Kidney epithelial cell (primary cell): ENCODE data around the gene C4orf50. TPM values are rescaled to one million over a fixed set of nuclear protein-coding genes. Genes with fewer than 3 reads are reported as not detected.

Source experiments
- DNase-seq: peaks from one replicate; pipeline ENCODE4 v3.0.0-alpha.2; 2010; ENCODE audit warnings: low read depth
- H3K27me3 ChIP-seq: 2 replicates; pipeline ENCODE4 v1.6.0; 2011; ENCODE audit warnings: low read length; ENCODE audit not compliant: control insufficient read depth, insufficient read depth
- H3K36me3 ChIP-seq: 2 replicates; pipeline ENCODE4 v1.5.1; 2011; ENCODE audit warnings: low read length; ENCODE audit not compliant: control insufficient read depth, insufficient read depth
- H3K4me3 ChIP-seq: 2 replicates; pipeline ENCODE4 v1.5.1; 2011; ENCODE audit warnings: low read depth, mild to moderate bottlenecking, control low read depth, low read length
- total RNA-seq: library from RNA; depleted of rRNA; stranded (reverse); fragments of >200 nt; gene quantifications from 2 replicates; pipeline ENCODE4 v1.2.3, GENCODE V29; 2015
- TF ChIP-seq, protein P1 (sequence below): IDR thresholded peaks from 2 replicates; pipeline ENCODE4 v1.5.1; 2011; ENCODE audit warnings: mild to moderate bottlenecking, moderate library complexity, low read length, control low read depth, inconsistent platforms; ENCODE audit not compliant: insufficient read depth, poor library complexity, severe bottlenecking

Gene C4orf50
- total RNA-seq: not detected in 2 replicates

GRCh38 chr4:6018331-6018730 lies at the start of gene C4orf50:
C4orf50 (minus strand) TSS chr4:6018431.
- Histone ChIP-seq H3K27me3 (peaks cover 2% of the 10 kb centered on the region), H3K4me3 (no peak within 1 kb of the TSS), H3K36me3 (no peaks in the 10 kb centered on the region)
- TF ChIP-seq, protein P1, sequence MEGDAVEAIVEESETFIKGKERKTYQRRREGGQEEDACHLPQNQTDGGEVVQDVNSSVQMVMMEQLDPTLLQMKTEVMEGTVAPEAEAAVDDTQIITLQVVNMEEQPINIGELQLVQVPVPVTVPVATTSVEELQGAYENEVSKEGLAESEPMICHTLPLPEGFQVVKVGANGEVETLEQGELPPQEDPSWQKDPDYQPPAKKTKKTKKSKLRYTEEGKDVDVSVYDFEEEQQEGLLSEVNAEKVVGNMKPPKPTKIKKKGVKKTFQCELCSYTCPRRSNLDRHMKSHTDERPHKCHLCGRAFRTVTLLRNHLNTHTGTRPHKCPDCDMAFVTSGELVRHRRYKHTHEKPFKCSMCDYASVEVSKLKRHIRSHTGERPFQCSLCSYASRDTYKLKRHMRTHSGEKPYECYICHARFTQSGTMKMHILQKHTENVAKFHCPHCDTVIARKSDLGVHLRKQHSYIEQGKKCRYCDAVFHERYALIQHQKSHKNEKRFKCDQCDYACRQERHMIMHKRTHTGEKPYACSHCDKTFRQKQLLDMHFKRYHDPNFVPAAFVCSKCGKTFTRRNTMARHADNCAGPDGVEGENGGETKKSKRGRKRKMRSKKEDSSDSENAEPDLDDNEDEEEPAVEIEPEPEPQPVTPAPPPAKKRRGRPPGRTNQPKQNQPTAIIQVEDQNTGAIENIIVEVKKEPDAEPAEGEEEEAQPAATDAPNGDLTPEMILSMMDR: no peak
- no peak for DNase-seq

DNA sequence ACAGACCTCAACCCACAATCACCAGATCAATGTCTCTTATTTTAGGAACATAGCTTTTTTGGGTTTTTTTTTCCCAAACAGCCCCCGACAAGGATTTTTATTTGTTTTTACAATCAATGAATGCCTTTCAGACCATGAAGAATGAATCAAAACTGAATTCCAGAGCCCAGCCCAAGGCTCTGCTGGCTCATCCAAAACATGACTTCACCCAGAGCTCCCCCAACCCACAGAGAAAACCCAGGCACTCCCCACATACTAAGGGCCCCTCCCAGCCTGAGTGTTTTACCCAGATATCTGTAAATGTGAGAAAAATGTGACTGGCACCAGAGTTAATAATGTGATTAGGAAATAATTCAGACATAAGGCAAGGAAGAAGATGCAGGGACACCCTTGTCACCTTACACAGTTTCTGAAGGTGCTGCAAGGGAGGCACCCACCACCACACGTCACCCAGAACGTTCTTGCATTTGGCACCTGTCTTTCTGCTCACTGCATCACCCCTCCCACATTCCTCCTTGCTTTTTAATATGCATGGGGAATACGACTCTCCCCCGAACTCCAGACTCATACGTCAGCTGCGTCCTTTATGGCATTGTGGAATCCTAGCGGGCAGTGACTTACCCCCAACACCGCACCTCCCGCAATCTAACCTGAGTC lies 47.8 kb upstream of the C4orf50 start:
- TF ChIP-seq, protein P1: no peak
- no peaks in the 10 kb centered on the region for H3K27me3 ChIP-seq
- no peaks in the 10 kb centered on the region for H3K36me3 ChIP-seq
- no peak overlapping the region for H3K4me3 ChIP-seq
- no peak for DNase-seq

DNA sequence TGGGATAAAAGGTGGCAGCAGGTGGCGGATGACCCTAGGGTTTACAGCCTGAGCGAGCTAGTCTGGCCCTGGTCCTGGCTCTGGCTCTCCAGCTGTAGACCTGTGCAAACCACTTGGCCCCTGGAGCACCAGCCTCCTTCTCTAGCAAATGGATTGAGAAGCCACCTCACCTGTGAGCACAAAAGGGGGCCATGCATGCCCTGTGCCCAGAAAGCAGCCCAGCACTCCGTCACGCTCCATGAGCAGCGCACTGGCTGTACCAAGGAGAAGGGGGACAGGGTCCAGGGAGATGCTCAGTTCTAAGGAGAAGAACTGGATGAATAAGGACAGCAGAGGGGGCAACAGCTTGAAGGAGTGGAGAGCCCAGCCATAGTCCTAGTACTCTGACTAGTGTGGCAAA lies 46.9 kb upstream of the C4orf50 start:
- no peak for DNase-seq
- Histone ChIP-seq H3K4me3 (no peak overlapping the region), H3K36me3 (no peaks in the 10 kb centered on the region), H3K27me3 (no peaks in the 10 kb centered on the region)
- TF ChIP-seq, protein P1: no peak

DNA sequence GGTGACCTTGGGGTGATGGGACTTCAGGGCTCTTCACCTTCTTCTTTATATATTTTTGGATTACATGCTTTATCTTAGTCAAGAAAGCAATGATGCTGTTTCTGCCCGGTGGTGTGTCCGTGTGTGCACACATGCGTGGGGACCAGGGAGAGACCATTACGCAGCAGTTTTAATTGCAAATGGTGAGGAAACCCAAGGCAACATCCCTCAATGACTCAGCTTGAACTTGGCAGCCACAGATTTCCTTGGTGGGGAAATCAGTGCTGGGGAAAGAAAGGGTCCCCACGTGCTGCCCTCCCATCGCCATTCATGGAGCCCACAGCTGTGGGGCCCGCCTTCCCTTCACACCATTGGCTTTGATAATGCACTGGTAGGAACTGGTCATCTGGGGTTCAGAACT lies 46.2 kb upstream of the C4orf50 start:
- no peak overlapping the region for H3K4me3 ChIP-seq
- no peaks in the 10 kb centered on the region for H3K36me3 ChIP-seq
- TF ChIP-seq, protein P1: no peak
- no peaks in the 10 kb centered on the region for H3K27me3 ChIP-seq
- DNase-seq: no peak

DNA sequence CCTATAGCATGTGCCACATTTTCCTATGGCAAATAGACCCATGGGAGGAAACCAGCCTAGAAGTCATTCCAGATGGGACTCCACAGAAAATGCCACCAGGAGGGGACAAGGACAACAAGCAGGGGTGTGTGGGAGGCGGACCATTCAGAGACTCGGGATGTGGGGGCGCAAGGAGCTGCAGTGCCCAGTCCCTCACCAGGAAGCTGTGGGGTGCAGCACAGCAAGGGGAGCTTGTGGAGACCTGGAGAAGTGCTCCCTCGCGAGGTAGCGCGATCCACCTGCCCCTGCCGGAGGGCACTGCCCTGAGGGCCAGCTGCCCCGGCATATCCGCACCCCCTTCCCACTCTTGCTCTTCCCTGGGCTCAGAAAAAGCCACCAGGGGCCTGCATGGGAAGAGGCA lies 45.5 kb upstream of the C4orf50 start:
- DNase-seq: no peak
- Histone ChIP-seq H3K36me3 (no peaks in the 10 kb centered on the region), H3K27me3 (no peaks in the 10 kb centered on the region), H3K4me3 (no peak overlapping the region)
- TF ChIP-seq, protein P1: no peak

- Histone ChIP-seq H3K27me3 (no peaks in the 10 kb centered on the region), H3K36me3 (no peaks in the 10 kb centered on the region), H3K4me3 (no peak overlapping the region)
- TF ChIP-seq, protein P1: no peak
- no peak for DNase-seq
These were observed 43.9 kb upstream of the C4orf50 start for GRCh38 chr4:6062133-6062532.
